ENCODE measurements around the gene BCAS4.

BCAS4 gene

DNA sequence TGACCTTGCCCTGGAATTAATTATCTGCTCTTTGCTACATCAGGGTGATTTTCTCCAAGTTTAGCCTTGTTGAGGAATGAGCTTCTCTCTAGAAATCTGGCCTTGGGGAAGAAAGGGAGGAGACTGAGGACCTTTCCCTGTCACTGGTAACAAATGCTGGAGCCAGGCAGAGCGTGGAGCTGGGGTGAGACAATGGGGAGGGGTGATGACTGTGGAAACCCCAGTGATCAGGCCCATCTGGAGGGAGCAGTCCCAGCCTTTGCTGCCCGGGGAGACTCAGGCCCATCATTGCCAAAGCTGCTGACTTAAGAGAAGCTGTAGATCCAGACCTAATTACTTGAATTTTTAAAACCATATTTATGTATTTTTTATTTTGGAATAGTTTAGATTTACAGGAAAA, 31.3 kb downstream of the BCAS4 start:
- DNase-seq, result no peak

DNA sequence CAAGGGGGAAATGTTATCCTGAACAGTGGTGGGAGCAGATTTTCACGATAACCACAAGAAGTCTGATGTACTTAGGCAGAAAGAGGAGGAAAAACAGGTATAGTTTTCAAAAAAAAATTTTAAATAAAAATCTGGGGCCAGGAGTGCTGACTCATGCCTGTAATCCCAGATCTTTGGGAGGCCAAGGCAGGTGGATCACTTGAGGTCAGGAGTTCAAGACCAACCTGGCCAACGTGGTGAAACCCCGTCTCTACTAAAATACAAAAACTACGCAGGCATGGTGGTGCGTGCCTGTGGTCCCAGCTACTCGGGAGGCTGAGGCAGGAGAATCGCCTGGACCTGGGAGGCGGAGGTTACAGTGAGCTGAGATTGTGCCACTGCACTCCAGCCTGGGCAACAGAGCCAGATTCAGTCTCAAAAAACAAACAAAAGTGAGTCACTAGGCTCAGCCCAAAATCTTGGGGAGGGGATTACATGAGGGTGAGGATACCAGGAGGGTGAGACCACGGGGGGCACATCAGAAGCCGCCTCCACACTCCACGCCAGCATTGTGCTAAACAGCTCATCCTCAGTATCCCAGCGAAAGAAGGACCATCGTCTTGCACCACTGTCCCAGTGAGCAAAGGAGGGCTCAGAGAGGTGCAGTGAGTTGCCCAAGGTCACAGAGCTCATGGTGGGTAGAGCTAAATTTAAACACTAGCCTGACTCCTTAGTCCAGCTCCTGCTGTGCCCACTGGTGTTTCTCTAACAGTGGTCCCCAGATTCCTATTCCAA, 33.7 kb downstream of the BCAS4 start:
- DNase-seq, result no peak

DNA sequence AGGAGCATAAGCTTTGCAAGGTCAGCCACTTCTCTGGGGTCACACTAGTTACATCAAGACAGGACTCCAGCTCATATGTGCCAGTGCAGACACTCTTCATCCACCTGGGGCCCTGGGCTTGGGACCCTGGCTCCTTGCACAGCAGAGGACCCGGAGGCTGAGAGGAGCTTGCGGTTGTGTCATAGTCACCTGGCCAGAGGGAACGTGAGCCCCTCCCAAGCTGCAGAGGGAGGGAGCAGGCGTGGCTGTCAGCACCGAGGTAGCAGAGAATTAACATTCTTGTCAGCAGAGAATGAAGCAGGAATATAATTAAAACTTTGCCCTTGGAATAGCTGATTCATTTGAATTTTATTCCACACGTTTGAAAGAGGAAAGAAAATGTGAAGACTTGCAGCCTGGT, 36.8 kb downstream of the BCAS4 start:
- no peak for DNase-seq

DNA sequence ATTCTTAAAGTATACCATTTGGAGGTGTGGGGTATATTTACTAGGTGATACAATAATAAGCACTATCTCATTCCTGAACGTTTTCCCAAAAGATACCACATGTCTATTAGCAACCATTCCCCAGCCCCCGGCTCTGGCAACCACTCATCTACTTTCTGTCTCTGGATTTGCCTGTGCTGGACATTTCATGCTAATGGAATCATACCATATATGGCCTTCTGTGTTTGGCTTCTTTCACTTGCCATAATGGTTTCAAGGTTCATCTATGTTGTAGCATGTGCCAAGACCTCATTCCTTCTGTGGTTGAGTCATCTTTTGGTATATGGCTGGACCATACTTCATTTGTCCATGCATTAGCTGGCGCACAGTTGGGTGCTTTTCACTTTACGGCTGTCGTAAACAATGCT, 39.7 kb downstream of the BCAS4 start:
- DNase-seq, result no peak

DNA sequence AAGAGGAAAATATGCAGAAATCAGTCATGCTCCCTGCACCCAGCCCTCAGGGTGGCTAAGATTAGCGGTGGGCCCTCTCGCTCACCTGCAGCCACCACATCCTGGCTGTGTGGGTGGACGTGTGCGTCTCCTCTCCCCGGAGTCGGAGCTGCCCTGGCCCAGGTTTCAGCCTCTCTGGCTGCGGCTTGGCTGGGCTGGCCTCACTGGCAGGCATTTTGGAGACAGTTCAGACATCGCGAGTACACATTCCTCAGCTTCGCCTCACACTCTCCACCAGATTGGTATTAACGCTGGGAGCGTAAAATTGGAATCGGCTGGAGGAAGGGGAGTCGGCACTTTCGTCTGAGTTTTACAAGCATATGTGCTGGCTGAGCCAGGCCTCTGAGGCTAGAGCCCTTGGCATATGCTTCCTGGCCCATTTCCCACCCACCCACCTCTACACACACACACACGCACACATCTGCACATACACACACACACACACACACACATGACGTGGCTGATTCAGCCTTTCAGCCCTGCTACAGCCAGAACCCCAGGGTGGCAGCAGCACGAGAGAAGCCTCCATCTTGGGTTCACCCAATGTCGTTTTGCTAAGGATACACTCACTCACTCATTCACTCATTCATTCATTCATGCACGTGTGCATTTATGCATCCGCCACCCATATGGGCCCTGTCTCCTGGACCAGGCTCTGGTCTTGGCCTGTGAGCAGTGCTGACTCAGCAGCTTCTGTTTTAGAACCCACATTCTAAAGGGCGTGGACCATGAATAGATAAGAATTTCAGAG, 42.9 kb downstream of the BCAS4 start:
- DNase-seq, result no peak

DNA sequence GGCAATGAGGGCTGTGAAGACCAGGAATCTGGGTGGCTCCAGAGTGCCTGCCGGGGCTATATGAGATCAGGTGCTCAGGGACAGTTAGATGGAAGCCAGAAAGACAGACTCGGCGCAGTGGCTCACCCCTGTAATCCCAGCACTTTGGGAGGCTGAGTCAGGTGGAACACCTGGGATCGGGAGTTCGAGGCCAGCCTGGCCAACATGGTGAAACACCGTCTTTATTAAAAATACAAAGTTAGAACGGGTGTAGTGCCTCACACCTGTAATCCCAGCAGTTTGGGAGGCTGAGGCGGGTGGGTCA, 43.4 kb downstream of the BCAS4 start:
- DNase-seq, result no peak

DNA sequence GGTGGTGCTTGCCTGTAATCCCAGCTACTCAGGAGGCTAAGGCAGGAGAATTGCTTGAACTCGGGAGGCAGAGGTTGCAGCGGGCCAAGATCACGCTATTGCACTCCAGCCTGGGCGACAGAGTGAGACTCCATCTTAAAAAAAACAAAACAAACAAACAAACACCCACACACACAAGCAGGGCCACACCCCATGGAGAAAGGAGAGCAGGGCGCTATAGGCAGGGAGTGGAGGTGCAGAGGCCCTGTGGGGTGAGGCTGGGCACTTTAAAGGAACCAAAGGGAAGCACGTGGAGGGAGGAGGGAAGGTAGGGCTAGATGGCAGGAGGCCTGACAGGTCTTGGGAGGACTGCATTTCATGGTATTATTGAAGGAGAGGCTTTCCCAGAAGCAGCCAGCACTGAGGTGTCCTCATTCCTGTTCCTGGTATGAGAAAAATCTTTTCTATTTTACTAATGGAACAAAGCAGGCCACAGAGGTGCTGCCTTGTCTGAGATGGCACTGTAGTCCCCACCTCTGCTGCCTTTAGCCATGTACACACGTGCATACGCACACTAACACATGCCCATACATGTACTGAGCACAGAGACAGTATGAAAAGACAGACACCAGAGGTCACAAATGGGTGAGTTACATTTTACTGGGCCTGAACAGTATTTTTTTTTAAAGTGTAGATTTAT, 44.0 kb downstream of the BCAS4 start:
- no peak for DNase-seq

DNA sequence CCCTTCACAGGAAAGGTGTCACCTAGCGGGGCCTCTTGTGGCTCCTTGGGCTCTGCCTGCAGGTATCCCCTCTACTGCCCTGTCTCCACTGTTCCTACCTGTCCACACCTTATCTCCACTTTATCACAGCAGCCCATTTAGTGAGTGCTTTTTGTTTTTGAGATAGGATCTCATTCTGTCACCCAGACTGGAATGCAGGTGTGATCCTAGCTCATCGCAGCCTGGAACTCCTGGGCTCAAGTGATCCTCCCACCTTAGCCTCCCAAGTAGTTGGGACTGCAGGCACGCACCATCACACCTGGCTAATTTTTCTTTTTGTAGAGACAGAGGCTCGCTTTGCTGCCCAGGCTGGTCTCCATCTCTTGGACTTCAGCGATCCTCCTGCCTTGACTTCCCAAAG, 48.0 kb downstream of the BCAS4 start:
- DNase-seq, result no peak

DNA sequence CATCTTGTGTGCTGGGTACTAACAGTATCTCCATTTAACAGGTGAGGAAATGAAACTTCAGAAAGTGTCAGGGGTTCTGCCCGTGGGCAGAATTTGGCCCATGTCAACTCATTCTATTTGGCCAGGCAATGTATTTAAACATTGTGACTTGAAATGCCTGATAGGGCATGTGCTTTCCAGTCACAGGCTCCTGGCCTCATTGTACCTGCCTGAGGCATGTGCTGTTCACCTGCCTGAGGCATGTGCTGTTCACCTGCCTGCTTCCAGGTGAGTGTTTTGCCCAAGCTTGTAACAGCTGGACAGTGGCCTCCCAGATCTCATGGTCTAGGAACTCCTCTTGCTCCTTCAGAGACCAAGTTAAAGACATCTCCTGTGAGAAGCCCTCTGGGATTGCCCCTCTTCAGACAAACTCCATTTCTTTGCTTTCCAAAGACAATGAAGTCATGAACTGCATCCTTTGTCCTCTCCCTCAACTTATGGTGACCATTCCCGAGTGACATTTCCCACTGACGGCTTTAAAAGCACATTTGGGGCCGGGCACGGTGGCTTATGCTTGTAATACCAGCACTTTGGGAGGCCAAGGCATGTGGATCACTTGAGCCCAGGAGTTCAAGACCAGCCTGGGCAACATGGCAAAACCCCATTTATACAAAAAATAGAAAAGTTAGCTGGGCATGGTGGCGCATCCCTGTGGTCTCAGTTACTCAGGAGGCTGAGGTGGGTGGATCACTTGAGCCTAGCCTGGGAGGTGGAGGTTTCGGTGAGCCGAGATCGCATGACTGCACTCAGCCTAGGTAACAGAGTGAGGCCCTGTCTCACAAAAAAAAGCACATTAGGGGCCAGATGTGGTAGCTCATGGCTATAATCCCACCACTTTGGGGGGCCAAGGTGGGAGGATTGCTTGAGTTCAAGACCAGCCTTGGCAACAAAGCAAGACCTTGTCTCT, 48.7 kb downstream of the BCAS4 start:
- no peak for DNase-seq

DNA sequence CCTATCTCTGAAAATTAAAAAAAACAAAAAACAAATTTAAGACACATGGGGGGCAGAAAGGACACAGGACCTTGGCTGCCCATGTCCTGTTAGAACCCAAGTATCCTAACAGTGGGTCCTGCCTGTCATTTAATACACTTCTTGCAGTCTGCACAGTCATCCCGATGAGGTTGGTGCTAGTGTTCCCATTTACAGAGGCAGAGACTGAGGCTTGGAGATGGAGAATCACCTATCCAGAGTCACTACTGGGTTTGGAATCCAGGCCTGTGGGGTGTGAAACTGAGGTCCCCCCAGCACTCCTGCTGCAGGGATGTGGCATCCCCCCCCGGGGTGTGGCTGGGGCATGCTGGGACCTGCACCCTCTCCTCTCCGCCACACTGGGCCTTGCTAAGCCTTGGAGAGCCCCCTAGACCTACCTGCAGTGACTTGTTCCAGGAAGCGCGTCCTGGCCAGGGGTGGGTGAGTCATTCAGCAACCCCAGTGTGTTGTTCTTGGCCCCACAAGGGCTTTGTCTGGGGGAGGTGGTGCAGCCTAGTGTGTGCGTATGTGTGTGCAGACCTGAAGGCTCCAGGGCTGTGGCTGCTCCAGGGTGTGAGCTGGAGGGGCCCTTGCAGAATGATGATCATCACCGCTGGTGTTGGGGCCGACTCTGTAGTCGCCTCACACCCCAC, 49.7 kb downstream of the BCAS4 start:
- no peak for DNase-seq

DNA sequence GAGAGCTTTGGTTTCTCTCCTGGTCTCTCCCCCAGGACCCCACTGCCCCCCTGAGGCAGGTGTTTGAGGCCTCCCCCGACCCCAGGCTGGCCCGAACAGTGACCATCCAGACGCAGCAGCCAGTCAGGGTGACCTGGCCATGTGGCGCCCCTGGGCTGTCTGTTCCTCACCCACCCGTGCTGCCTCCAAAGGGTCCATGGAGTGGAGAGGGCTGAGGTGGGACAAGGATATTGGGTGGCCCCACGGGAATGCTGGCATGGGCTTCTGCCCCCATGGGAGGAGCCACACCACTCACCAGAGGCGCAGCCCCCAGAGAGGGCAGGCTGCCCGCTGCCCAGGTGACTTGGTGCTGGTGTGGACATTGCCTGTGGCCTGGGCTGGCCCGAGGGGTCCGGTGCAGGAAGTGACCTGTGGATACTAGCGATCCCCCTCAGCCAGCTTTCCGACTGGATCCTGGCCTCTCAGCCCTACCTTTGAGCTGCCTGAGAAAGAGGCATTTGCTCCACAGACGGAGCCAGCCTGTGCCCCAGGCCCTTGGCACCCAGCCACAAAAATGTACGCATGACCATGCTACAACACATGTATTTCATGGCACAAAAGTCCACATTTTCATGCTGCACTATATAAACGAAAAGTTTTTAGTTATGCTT, 50.8 kb downstream of the BCAS4 start:
- no peak for DNase-seq

DNA sequence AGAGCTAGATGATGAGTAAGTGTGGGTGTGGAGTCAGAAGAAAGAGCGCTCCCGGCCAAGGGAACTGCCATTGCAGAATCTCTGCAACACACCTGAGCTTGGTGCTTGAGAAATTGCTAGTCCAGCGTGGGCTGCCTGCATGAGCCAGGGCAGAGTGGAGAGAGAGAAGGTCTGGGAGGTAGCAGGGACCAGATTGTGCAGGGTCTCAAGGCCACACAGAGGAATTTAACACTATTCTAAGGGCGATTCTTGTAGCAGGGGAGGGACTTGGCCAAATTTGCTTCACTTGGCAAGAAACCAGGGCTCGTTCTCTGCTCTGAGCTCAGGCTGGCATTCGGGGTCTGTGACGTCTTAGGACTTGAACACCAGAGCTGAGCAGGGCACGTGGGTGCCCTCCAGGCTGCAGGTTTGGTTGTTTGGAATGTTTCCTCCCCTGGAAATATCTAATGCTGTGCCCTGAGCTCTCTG, 53.5 kb downstream of the BCAS4 start:
- DNase-seq, result no peak

DNA sequence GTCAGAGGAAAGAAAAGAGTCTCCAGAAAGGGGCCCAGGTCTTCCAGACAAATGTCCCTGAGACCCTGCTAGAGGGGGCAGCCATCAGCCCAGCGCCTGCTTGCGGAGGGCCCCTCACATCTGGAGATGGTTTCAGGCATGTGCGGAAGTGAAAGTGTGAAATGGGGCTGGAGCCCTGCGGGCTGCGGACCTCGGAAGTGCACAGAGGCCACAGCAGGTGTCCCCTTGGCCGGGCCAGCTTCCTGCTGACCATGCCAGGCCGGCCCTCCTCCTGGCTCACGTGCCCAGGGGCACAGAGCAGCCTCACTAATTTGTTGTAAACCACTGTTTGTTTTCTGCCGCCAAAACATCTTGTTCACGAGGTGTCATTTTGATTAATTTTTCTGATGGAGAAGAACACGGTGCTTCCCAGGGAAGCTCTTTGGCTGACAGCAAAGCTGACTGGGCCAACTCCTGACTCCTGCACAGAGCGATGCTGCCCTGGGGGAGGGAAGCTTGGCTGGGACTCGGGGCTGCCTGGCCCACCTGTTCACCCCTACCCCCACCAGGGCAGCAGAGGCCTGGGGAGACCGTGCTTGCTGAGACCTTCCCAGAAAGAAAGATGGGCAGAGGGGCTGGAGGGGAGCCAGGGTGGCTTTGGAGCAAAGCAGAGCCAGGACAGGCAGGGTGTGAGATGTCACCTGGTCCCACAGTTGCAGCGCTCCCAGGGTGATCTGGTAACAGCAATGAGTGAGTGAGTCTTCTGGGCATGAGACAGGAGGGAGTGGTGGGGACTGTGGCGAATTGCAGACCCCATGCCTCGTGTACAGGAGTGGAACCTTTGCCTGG, 54.2 kb downstream of the BCAS4 start:
- DNase-seq, result no peak

DNA sequence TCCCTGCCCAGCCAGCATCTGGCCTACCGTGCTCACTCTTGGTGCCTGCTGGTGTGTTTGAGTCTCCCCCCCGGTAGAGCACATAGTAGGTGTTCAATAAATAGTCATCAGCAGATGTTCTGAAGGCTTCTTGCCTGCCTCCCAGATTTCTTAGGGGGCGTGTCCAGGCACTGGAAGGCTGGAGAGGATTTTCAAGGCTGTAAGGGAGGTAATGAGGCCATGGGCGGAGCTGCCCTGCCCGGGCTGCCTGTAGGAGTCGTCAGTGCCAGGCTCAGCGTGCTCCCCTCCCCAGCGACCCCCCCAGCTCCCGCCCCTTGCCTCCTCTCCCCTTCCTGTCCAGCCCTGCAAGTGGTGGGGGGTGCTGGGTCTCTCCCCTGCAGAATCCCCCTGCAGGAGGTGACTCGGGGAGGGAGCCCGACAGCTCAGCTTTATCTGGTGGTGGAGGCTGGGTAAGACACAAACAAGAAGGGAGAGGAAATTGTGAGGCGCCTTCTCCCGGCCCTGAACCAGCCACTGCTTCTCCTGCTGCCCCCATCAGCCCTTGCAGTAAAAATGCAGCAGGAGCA, 55.9 kb downstream of the BCAS4 start:
- DNase-seq, result no peak

DNA sequence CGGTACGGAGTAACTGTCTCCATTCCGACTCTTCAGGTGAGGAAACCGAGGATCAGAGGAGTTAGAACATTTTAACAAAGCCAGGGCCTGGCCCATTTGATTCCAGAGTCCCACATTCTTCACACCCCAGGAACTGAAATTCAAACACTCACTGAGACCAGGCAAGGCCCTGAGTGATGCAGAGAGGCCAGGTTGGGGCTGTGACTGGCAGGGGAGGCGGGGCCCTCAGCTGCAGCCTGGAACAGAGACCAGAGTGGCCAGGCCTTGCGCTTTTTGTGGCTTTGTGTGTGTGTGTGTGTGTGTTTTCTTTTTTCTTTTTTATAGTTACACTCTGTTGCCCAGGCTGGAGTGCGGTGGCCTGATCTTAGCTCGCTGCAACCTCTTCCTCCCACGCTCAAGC, 57.2 kb downstream of the BCAS4 start:
- no peak for DNase-seq

DNA sequence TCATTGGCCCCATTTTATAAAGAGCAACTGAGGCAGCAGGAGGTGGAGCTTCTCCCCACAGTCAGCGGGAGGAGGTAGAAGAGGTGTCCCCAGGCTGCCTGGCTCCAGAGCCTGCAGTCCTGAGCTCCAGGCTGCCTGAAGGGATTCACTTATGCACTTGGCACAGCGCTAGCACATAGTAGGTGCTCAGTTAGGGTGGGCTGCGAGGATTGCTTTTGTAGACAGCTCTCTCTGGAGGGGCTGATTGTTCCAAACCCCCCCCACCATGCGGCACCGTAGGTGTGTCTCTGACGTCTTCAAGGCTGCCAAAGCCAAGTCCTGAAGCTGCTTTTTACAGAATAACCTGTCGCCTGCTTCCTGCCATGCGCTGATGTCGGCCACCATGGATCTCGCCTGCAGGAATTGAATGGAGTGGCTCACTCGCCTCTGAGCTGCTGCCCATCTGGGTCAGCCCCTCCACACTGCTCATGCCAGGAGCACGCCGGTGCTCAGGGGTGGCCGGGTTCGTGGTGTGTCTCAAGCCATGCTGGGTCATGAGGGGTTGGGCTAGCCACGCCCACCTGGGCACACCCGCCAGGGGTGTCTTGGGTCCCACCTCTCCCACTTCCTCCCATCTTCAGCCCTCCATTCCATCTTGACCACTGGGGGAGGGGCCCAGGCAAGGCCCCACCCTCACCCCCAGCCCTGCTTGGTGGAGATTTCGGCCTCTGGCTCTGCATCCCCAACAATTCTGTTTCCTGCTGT, 59.8 kb downstream of the BCAS4 start:
- no peak for DNase-seq

DNA sequence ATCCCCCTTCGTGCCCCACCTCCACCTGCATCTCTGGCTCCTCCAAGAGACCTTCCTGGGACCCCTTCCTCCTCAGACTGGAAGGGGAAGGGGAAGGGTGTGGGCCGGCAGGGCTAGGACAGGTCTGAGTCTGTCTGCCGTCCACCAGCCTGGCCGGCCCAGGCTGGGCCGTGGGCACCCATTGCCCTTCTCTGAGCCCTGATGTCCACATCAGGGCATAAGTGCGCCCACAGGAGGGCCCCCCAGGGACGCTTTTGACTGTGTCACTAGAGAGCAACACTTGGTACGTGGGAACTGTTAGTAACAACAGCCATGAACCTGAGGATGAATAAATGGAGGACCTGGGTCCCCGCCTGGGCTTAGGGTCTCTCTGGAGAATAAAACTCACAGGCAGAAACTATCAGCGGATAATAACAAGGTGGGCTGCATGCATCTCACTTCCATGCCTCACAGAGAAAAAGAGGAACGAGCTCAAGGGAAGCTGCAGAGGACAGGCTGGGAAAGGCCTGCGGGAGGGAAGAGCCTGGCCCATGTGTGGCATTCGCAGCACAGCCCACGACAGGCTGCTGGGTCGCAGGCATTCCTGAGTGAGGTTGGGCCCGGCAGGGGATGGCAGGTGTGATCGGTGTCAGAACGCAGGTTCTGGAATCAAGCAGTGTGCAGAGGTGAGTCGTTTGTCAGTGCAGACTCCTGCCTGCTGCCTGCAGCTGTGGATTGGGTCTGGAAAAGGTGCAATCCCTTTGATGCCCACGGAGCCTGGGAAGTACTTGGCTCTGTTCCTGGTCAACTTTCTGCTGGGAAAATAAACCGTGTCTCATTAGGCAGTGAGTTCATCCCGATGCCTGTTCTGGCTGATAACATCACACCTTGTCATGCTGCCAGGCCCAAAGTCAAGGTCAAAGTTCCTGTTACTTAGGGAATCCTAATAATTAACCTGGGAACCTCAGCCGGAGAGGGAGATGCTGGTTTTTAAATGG, 60.9 kb downstream of the BCAS4 start:
- DNase-seq, result no peak

DNA sequence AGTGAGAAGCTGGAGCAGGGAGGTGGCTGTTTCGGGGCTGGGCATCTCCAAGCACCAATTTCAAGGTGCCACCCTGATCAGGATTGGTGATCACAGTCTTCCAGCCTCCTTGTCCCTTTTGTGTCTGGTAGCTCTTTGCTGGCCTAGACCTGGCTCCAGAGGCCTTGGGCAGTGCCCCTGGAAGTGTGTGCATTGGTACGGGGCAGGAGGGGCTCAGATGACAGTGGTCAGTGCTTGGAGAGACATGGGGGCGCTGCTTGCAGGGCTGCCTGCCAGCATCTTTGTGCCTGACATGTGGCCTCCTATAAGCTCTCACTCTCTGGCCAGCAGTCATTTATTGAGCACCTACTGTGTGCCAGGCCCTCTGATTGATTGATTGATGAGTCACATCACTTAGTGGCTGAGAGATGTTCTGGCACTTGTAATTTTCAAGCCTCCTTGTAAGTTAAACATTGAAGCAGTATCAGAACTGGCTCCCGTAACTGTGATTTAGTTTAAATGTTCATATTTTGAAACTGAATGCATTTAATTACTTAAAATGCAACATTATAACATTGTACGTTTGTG, 61.7 kb downstream of the BCAS4 start:
- DNase-seq, result no peak

Measured in NCI-H526 treated with DMSO at 0.1 percent for 48 hours (cell line).